SK-N-MC (cell line): ENCODE measurements around the gene OAS3.
"Not testable (repeated sequence)": the region's sequence is repeated elsewhere in the genome, so short reads cannot be mapped to it uniquely, and the experiment has no call there.

Experiments
- DNase-seq: peaks from one replicate; pipeline ENCODE4 v3.0.0-alpha.2; 2011; ENCODE audit warnings: low read depth, low spot score
- H3K27ac ChIP-seq: fragments of 200-600 bp; sonication (generic); 2 replicates; pipeline ENCODE4 v1.5.1; 2016; ENCODE audit warnings: mixed run types
- H3K36me3 ChIP-seq: fragments of 200-600 bp; sonication (generic); 2 replicates; pipeline ENCODE4 v1.6.1; 2017; ENCODE audit warnings: antibody characterized with exemption, low read length, mixed read lengths; ENCODE audit not compliant: insufficient read depth
- H3K4me3 ChIP-seq: fragments of 200-600 bp; sonication (generic); 2 replicates; pipeline ENCODE4 v1.5.1; 2016
- H3K9ac ChIP-seq: fragments of 200-600 bp; sonication (generic); 2 replicates; pipeline ENCODE4 v1.8.0; 2017; ENCODE audit warnings: mixed run types, mixed read lengths; ENCODE audit not compliant: insufficient read length
- H3K9me3 ChIP-seq: fragments of 200-600 bp; sonication (generic); 2 replicates; pipeline ENCODE4 v1.6.1; 2017; ENCODE audit warnings: low read depth, mild to moderate bottlenecking, antibody characterized with exemption, low read length, moderate library complexity, mixed read lengths
- EZH2 ChIP-seq: fragments of 200-600 bp; sonication (generic); IDR thresholded peaks from one replicate; pipeline ENCODE4 v1.6.1; 2017; ENCODE audit warnings: antibody characterized with exemption
- FOXP2 ChIP-seq: optimal IDR thresholded peaks from 2 replicates; pipeline ENCODE3; 2011; ENCODE audit warnings: mild to moderate bottlenecking, moderate library complexity; ENCODE audit not compliant: insufficient read depth; ENCODE audit errors: extremely low read length, control extremely low read depth
- POLR2AphosphoS5 ChIP-seq: IDR thresholded peaks from 2 replicates; pipeline ENCODE4 v1.6.1; 2012; ENCODE audit warnings: mild to moderate bottlenecking, low read depth, low read length, borderline replicate concordance

Gene OAS3

DNA sequence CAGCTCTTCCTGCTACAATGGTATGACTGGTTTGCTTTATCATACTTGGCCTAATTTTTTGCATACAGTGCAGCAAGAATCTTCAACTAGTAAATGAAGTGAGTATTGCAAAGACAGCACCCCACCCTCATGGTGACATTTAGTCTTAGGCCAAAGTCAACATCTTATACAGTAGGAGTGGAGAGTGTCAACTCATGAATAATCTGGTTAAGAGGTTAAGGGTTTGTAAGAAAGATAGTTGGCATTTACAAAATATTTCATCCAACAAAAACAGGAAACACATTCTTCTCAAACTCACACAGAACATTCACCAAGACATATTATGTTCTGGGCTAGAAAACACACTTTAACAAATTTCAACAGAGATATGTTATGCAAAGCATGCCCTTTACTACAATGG is 33.7 kb upstream of the OAS3 start:
- TF ChIP-seq FOXP2: no peak
- no peak for TF ChIP-seq POLR2AphosphoS5
- no peak for TF ChIP-seq EZH2
- H3K4me3 ChIP-seq: no peak overlapping the region
- DNase-seq: no peak
- H3K36me3 ChIP-seq: no peaks in the 10 kb centered on the region
- H3K9ac ChIP-seq: no peak overlapping the region
- H3K9me3 ChIP-seq: no peaks in the 10 kb centered on the region
- peak overlapping the region; percentile 51 for H3K27ac ChIP-seq

DNA sequence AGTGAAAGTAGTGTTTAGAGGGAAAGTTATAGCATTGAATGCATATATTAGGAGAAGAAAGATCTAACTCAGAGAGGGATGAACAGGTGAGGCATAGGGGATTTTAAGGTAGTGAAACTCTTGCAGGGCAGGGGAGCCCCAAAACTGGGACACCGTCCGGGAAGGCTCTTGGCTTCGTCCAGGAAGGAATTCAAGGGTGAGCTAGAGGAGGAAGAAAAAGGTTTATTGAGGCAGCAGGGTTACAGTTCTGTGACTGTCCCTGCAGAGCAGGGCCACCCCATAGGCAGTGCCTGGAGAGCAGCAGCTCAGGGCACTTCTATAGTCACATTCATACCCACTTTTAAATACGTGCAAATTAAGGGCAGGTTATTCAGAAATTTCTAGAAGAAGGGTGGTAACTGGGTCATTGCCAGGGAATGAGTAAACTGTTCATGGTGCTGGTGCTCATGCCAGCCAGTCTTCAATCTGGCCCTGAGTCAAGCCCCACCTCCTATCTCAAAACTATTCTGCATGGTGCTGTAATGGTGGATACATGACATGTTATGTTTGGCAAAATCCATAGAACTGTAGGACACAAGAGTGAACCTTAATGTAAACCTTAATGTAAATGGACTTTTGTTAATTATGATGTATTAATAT is 32.7 kb upstream of the OAS3 start:
- Histone ChIP-seq H3K36me3 (no peaks in the 10 kb centered on the region), H3K4me3 (no peak overlapping the region), H3K9ac (no peak overlapping the region), H3K27ac (peak overlapping the region; percentile 83), H3K9me3 (no peaks in the 10 kb centered on the region)
- TF ChIP-seq POLR2AphosphoS5: no peak
- no peak for TF ChIP-seq FOXP2
- no peak for TF ChIP-seq EZH2
- DNase-seq: no peak

DNA sequence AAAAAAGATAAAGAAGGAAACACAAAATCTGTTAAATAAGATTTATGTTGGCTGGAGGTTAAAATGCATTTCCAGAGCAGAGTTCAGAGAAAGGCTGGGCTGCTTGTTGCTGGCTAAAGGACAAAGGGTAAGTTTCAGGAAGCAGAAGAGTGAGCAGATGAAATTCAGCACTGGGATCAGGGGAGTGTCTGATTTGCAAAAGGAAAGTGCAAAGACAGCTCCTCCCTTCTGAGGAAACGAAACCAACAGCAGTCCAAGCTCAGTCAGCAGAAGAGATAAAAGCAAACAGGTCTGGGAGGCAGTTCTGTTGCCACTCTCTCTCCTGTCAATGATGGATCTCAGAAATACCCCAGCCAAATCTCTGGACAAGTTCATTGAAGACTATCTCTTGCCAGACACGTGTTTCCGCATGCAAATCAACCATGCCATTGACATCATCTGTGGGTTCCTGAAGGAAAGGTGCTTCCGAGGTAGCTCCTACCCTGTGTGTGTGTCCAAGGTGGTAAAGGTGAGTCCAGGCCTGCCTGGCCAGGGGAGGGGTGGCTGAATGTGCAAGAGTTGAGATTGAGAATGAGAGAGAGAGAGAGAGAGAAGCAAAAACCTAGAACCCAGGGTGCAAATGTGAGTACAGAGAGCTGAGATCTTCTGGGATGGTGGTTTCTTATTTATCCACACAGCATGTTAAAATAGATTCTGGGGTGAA is 31.4 kb upstream of the OAS3 start, which contains the start of gene OAS1:
OAS1 (plus strand) TSS at position 251 of the 703 bp plus-strand sequence; CDS start at position 329, 78 bp downstream.
- no peak for DNase-seq
- Histone ChIP-seq H3K27ac (peak within 1 kb of the TSS; percentile 83), H3K36me3 (no peaks in the 10 kb centered on the region; the same call in 1 of the 2 replicates), H3K4me3 (peak within 1 kb of the TSS; percentile 71), H3K9ac (peak within 1 kb of the TSS; percentile 49), H3K9me3 (peaks cover 3% of the 10 kb centered on the region; the same call in 1 of the 2 replicates)
- TF ChIP-seq EZH2 (no peak), POLR2AphosphoS5 (no peak), FOXP2 (no peak)

DNA sequence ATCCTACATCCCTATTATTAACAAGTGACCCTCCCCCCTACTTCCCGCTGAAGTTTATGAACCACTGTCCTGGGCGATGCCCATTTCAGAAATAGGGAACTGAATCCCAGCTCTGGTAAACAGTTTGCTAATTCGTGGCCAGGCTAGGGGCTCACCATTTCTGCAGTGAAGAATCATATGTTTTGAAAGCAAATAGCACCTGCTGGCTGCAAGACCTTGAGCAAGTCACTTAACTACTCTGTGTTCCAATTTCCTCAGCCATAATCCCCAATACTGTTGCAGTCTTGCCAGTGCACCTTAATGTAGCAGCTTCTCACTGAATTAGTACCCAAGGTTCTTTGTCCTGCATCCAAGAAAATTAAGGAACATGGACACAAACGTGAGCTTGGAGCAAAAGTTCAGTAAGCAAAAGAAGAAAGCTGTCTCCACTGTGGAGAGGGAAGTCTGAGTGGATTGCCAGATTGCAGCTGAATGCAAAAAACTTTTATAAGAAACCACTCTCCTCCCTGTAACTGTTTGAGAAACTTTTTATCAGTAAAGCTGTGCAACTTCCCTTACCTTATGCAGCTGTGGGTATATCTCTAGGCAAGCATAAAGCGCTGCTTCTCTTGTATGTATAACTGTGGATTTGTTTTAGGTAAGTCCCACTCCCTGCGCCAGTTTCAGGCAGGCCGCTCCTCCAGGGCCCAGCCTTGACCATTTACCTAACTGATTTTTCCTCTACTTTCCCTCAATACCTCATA is 30.7 kb upstream of the OAS3 start:
- TF ChIP-seq FOXP2 (no peak), EZH2 (no peak), POLR2AphosphoS5 (no peak)
- Histone ChIP-seq H3K36me3 (no peaks in the 10 kb centered on the region; the same call in 1 of the 2 replicates), H3K4me3 (peak overlapping the region; percentile 71), H3K27ac (0 out of 2 replicates have a peak overlapping the region, but pooled peaks have one; percentile 83), H3K9ac (peak overlapping the region; percentile 49), H3K9me3 (peaks cover 3% of the 10 kb centered on the region; the same call in 1 of the 2 replicates)
- no peak for DNase-seq

DNA sequence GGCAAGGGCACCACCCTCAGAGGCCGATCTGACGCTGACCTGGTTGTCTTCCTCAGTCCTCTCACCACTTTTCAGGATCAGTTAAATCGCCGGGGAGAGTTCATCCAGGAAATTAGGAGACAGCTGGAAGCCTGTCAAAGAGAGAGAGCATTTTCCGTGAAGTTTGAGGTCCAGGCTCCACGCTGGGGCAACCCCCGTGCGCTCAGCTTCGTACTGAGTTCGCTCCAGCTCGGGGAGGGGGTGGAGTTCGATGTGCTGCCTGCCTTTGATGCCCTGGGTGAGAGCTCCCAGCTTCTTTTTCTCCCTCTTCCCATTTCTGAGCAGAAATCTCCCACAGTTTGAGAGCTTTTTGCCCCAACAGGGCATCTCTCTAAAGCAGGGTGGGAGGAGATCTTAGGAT is 29.7 kb upstream of the OAS3 start:
- peak overlapping the region; percentile 5 for H3K9ac ChIP-seq
- DNase-seq: no peak
- H3K27ac ChIP-seq: no peak overlapping the region
- H3K4me3 ChIP-seq: no peak overlapping the region; the same call in 1 of the 2 replicates
- peaks cover 3% of the 10 kb centered on the region; the same call in 1 of the 2 replicates for H3K9me3 ChIP-seq
- TF ChIP-seq POLR2AphosphoS5: no peak
- TF ChIP-seq EZH2: no peak
- TF ChIP-seq FOXP2: no peak
- H3K36me3 ChIP-seq: peaks cover 5% of the 10 kb centered on the region

DNA sequence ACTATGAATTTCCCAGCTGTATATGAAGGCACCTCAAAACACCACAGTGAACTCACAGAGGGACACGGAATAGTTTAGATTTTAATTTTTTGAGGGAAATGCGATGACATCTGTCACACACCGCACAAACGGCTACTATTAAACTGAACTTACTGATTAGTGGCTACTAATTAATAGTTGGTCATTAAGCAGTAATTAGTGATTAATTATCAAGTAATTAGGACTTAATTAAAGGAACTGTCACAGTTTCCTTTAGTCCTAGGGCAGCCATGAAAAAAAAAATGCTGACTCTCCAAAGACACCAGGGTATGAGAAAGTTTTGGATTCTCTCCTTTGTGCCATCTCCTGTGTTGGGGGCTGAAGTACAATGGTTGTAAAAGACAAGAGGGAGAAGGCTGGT is 28.6 kb upstream of the OAS3 start:
- no peak overlapping the region for H3K27ac ChIP-seq
- peaks cover 3% of the 10 kb centered on the region; the same call in 1 of the 2 replicates for H3K9me3 ChIP-seq
- H3K9ac ChIP-seq: no peak overlapping the region
- no peak overlapping the region for H3K4me3 ChIP-seq
- H3K36me3 ChIP-seq: peaks cover 5% of the 10 kb centered on the region
- no peak for TF ChIP-seq POLR2AphosphoS5
- no peak for TF ChIP-seq FOXP2
- no peak for TF ChIP-seq EZH2
- DNase-seq: no peak

DNA sequence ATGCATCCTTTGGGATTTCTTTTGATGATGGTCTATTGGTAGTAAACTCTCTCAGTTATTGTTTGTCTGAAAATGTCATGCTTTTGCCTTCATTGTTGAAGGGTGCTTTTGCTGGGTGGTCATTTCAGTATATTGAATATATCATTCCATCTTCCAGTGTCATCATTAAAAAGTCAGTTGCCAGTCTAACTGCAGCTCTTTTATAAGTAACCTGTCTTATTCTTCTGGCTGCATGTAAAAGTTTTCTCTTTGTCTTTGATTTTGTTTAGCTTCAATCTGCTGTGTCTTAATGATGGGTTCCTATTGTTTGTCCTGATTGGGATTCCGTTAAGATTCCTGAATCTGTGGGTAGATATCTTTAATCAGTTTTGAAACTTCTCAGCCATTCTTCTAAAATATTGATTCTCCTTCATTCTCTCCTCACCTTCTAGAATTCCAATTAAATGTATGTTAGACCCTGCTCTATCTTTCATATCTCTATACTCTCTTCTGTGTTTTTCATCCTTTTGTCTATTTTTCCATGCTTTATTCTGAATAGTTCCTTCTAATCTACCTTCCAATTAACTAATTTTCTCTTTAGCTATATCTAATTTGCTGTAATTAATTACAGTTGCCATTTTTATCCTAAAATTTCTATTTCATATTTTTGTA is 25.1 kb upstream of the OAS3 start:
- H3K9me3 ChIP-seq: peaks cover 3% of the 10 kb centered on the region; the same call in 1 of the 2 replicates
- no peak overlapping the region for H3K27ac ChIP-seq
- TF ChIP-seq FOXP2 (no peak), EZH2 (no peak)
- H3K4me3 ChIP-seq: no peak overlapping the region
- DNase-seq: no peak
- H3K9ac ChIP-seq: no peak overlapping the region
- H3K36me3 ChIP-seq: peaks cover 5% of the 10 kb centered on the region

DNA sequence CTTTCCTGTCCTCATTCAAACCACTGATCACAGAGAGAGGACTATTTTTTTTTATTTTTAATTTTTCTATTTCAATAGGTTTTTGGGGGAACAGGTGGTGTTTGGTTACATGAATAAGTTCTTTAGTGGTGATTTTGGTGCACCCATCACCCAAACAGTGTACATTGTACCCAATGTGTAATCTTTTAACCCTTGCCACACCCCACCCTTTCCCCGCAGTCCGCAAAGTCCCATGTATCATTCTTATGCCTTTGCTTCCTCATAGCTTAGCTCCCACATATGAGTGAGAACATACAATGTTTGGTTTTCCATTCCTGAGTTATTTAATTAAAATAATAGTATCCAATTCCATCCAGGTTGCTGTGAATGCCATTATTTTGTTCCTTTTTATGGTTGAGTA is 24.4 kb upstream of the OAS3 start:
- H3K9me3 ChIP-seq, H3K9ac ChIP-seq, H3K36me3 ChIP-seq, H3K27ac ChIP-seq, H3K4me3 ChIP-seq, DNase-seq: not testable (repeated sequence)
